Measurements from ENCODE around the gene RHOT2. TPM values are rescaled to one million over a fixed set of nuclear protein-coding genes. Genes with fewer than 3 reads are reported as not detected.

The RHOT2 gene
- total RNA-seq, 1 experiment from 2014 or later: 47.4 TPM

DNA sequence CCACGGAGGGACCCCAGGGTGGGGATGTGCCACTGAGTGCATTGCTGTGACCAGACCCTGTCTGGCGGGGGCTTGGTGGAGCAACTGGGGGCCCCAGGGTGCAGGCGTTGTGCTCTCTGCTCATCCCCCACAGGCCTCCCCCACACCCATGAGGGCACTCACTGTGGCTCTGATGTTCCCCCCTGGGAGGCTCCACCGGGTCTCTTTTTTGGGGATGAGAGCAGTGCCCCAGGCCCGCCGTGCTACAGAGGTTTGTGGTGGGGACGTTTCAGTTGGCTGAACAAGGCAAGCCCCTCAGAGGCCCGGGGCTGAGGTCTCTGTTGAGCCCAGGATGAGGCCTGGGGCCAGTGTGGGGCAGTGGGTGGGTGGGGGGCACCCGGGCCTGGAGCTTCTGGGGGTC lies 55.8 kb downstream of the RHOT2 start:
- no peak for DNase-seq (ENCODE audit: extremely low read depth, low read depth)

Other genes with a start within 250 kb of the RHOT2 start
- gene RAB11FIP3, start 242.5 kb upstream of the RHOT2 start, total RNA-seq (2014; rRNA removed; shearing (Covaris generic)): 20.8 and 22.4 TPM in 2 replicates
- gene CAPN15, start 140.4 kb upstream of the RHOT2 start, total RNA-seq (2014; rRNA removed; shearing (Covaris generic)): 32.4 and 41.4 TPM in 2 replicates
- gene PRR35, start 107.7 kb upstream of the RHOT2 start, total RNA-seq (2014; rRNA removed; shearing (Covaris generic)): 0.05 TPM in 1 of 2 replicates, not detected in the other
- gene NHLRC4, start 101.1 kb upstream of the RHOT2 start, total RNA-seq (2014; rRNA removed; shearing (Covaris generic)): 0.12 and 0.35 TPM in 2 replicates
- 16.7 and 18.3 TPM in 2 replicates for gene PIGQ, start 98.2 kb upstream of the RHOT2 start, total RNA-seq (2014; rRNA removed; shearing (Covaris generic))
- 10.7 and 11.9 TPM in 2 replicates for gene RAB40C, start 78.1 kb upstream of the RHOT2 start, total RNA-seq (2014; rRNA removed; shearing (Covaris generic))
- gene WFIKKN1, start 37.1 kb upstream of the RHOT2 start, total RNA-seq (2014; rRNA removed; shearing (Covaris generic)): 0.15 and 0.43 TPM in 2 replicates
- gene METTL26, start 31.8 kb upstream of the RHOT2 start, total RNA-seq (2014; rRNA removed; shearing (Covaris generic)): 84.3 and 106 TPM in 2 replicates
- gene MCRIP2, start 26.3 kb upstream of the RHOT2 start, total RNA-seq (2014; rRNA removed; shearing (Covaris generic)): 60.2 and 87.0 TPM in 2 replicates
- 13.1 and 14.6 TPM in 2 replicates for gene WDR90, start 18.8 kb upstream of the RHOT2 start, total RNA-seq (2014; rRNA removed; shearing (Covaris generic))
- 2.2 and 2.3 TPM in 2 replicates for gene RHBDL1, start 7.5 kb downstream of the RHOT2 start, total RNA-seq (2014; rRNA removed; shearing (Covaris generic))
- gene STUB1, start 12.3 kb downstream of the RHOT2 start, total RNA-seq (2014; rRNA removed; shearing (Covaris generic)): 69.3 and 83.1 TPM in 2 replicates
- gene JMJD8, start 16.2 kb downstream of the RHOT2 start, total RNA-seq (2014; rRNA removed; shearing (Covaris generic)): 46.5 and 52.1 TPM in 2 replicates
- gene WDR24, start 22.3 kb downstream of the RHOT2 start, total RNA-seq (2014; rRNA removed; shearing (Covaris generic)): 8.8 and 10.2 TPM in 2 replicates
- 1.7 and 2.0 TPM in 2 replicates for gene FBXL16, start 37.7 kb downstream of the RHOT2 start, total RNA-seq (2014; rRNA removed; shearing (Covaris generic))
- 30.3 and 61.8 TPM in 2 replicates for gene METRN, start 47.0 kb downstream of the RHOT2 start, total RNA-seq (2014; rRNA removed; shearing (Covaris generic))
- 19.9 and 22.9 TPM in 2 replicates for gene ANTKMT, start 53.0 kb downstream of the RHOT2 start, total RNA-seq (2014; rRNA removed; shearing (Covaris generic))
- 4.1 and 4.5 TPM in 2 replicates for gene CCDC78, start 58.3 kb downstream of the RHOT2 start, total RNA-seq (2014; rRNA removed; shearing (Covaris generic))
- gene HAGHL, start 59.0 kb downstream of the RHOT2 start, total RNA-seq (2014; rRNA removed; shearing (Covaris generic)): 9.3 and 11.7 TPM in 2 replicates
- 32.4 and 36.8 TPM in 2 replicates for gene CIAO3, start 72.9 kb downstream of the RHOT2 start, total RNA-seq (2014; rRNA removed; shearing (Covaris generic))
- 0.29 and 0.54 TPM in 2 replicates for gene MSLN, start 92.6 kb downstream of the RHOT2 start, total RNA-seq (2014; rRNA removed; shearing (Covaris generic))
- 31.7 and 33.1 TPM in 2 replicates for gene RPUSD1, start 120.2 kb downstream of the RHOT2 start, total RNA-seq (2014; rRNA removed; shearing (Covaris generic))
- gene CHTF18, start 120.5 kb downstream of the RHOT2 start, total RNA-seq (2014; rRNA removed; shearing (Covaris generic)): 10.9 and 12.1 TPM in 2 replicates
- gene GNG13, start 132.6 kb downstream of the RHOT2 start, total RNA-seq (2014; rRNA removed; shearing (Covaris generic)): not detected in 2 replicates

Data from NCI-H460 (cell line).